ENCODE results near the gene BDKRB2. TPM values are rescaled to one million over a fixed set of nuclear protein-coding genes. Genes with fewer than 3 reads are reported as not detected.

Gene BDKRB2
- total and polyA plus RNA-seq, 9 donors: 0.40 to 3.3 (median 1.9) TPM

DNA sequence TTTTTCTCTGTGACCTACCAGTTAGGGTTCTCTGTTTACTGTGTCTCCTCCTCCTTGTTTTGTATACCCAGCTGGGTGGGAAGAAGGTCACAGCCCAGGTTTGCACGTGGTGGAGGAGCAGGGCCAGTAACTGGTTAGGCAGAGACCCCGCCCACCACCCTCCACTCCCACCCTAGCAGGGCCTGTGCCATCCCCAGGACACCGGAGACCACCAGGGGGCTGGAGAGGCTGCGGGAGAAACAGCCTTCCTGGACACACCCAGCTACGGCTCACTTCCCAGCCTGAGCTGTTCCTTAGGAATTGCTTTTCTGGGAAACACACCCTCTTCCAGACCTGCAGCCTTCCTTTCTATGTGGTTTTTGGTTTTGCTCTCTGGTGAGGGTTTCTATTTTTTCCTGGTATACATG, 21.1 kb downstream of the BDKRB2 start:
- intact Hi-C loops (cut with DNase I): no loop called here
- DNase-seq: no peak
- H3K4me3 ChIP-seq: no peak overlapping the region
- TF ChIP-seq EP300 (IDR thresholded peaks at IDR 0.05): no peak
- TF ChIP-seq, protein P1, sequence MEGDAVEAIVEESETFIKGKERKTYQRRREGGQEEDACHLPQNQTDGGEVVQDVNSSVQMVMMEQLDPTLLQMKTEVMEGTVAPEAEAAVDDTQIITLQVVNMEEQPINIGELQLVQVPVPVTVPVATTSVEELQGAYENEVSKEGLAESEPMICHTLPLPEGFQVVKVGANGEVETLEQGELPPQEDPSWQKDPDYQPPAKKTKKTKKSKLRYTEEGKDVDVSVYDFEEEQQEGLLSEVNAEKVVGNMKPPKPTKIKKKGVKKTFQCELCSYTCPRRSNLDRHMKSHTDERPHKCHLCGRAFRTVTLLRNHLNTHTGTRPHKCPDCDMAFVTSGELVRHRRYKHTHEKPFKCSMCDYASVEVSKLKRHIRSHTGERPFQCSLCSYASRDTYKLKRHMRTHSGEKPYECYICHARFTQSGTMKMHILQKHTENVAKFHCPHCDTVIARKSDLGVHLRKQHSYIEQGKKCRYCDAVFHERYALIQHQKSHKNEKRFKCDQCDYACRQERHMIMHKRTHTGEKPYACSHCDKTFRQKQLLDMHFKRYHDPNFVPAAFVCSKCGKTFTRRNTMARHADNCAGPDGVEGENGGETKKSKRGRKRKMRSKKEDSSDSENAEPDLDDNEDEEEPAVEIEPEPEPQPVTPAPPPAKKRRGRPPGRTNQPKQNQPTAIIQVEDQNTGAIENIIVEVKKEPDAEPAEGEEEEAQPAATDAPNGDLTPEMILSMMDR (IDR thresholded peaks at IDR 0.05): no peak
- TF ChIP-seq POLR2A (IDR thresholded peaks at IDR 0.05): no peak
- no peaks in the 10 kb centered on the region for H3K9me3 ChIP-seq
- no peaks in the 10 kb centered on the region for H3K4me1 ChIP-seq (ENCODE audit: insufficient read depth)
- no peaks in the 10 kb centered on the region for H3K27me3 ChIP-seq
- 23 to 30% (median 27%) methylated on average over 5 of the region's 5 CpGs for WGBS, 3 donors
- H3K36me3 ChIP-seq: no peaks in the 10 kb centered on the region
- H3K27ac ChIP-seq: no peak overlapping the region

DNA sequence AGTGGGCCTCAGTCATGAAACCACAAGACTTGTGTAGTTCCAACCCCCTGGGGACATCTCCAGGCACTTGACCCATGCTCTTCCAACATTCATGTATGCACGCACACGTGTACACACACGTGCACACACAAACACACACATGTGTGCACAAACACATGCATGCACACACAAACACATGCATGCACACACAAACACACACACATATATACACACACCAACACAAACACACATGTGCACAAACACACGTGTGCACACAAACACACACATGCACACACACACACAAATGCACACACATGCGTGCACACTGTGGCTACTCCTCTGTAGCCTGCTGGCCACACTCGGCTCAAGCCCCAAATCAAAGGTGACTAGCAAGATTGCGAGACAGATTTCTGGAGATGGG, 22.8 kb downstream of the BDKRB2 start:
- H3K27ac ChIP-seq: no peak overlapping the region
- H3K36me3 ChIP-seq: no peaks in the 10 kb centered on the region
- TF ChIP-seq EP300 (IDR thresholded peaks at IDR 0.05): no peak
- no peak for TF ChIP-seq POLR2A (IDR thresholded peaks at IDR 0.05)
- TF ChIP-seq, protein P1 (IDR thresholded peaks at IDR 0.05): no peak
- no peak for DNase-seq
- H3K9me3 ChIP-seq: no peaks in the 10 kb centered on the region
- intact Hi-C loops (cut with DNase I): no loop called here
- H3K4me1 ChIP-seq (ENCODE audit: insufficient read depth): no peaks in the 10 kb centered on the region
- 91 to 98% (median 94%) methylated on average over 7 of the region's 7 CpGs for WGBS, 3 donors
- no peaks in the 10 kb centered on the region for H3K27me3 ChIP-seq
- no peak overlapping the region for H3K4me3 ChIP-seq

DNA sequence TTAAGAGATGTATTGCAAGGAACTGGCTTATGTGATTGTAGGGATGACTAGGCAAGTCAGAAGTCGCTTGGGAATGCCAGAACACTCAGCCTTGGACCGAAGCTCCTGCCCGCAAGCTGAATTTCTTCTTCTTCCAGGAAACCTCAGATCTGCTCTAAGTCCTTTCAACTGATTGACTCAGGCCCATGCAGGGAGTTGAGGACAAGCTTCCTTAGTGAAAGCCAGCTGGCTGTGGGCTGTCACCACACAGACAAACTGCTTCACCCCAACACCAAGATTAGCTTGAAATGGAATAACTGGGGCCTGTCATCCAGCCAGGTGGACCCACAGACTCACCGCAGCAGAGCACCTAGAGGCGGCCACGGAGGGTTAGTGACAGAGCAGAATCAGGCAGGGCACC, 24.7 kb downstream of the BDKRB2 start:
- H3K4me1 ChIP-seq (ENCODE audit: insufficient read depth): no peaks in the 10 kb centered on the region
- no peak for DNase-seq
- 91 to 98% (median 96%) methylated on average over 6 of the region's 6 CpGs for WGBS, 3 donors
- no peak overlapping the region for H3K4me3 ChIP-seq
- intact Hi-C loops (cut with DNase I): no loop called here
- no peaks in the 10 kb centered on the region for H3K9me3 ChIP-seq
- no peaks in the 10 kb centered on the region for H3K27me3 ChIP-seq
- TF ChIP-seq EP300 (IDR thresholded peaks at IDR 0.05) (no peak), POLR2A (IDR thresholded peaks at IDR 0.05) (no peak)
- TF ChIP-seq, protein P1 (IDR thresholded peaks at IDR 0.05): no peak
- no peaks in the 10 kb centered on the region for H3K36me3 ChIP-seq
- no peak overlapping the region for H3K27ac ChIP-seq

DNA sequence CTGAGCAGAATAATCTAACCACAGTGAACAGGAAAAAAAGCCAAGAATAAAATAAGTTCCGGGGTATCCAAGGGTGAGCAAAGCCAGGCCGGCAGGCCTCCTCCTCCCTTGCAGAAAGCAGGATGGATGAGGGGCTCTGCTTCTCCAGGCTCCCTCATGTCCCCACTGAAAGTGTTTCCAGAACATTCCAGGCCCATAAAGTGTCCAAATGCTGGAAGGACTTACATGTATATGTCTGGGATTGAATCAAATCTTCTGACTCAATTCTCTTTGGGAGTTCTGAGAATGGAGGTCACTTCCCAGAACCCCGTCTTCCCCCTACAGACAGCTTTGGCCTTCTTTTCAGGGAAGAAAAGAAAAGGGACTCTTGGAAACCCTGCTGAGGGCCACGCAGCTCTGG, 26.4 kb downstream of the BDKRB2 start:
- H3K27ac ChIP-seq: no peak overlapping the region
- no peak for TF ChIP-seq EP300 (IDR thresholded peaks at IDR 0.05)
- H3K36me3 ChIP-seq: no peaks in the 10 kb centered on the region
- H3K9me3 ChIP-seq: no peaks in the 10 kb centered on the region
- no peak for DNase-seq
- no peaks in the 10 kb centered on the region for H3K27me3 ChIP-seq
- no peak overlapping the region for H3K4me3 ChIP-seq
- WGBS, 3 donors: 65 to 74% (median 70%) methylated on average over 4 of the region's 4 CpGs
- H3K4me1 ChIP-seq (ENCODE audit: insufficient read depth): no peaks in the 10 kb centered on the region
- intact Hi-C loops (cut with DNase I): no loop called here

DNA sequence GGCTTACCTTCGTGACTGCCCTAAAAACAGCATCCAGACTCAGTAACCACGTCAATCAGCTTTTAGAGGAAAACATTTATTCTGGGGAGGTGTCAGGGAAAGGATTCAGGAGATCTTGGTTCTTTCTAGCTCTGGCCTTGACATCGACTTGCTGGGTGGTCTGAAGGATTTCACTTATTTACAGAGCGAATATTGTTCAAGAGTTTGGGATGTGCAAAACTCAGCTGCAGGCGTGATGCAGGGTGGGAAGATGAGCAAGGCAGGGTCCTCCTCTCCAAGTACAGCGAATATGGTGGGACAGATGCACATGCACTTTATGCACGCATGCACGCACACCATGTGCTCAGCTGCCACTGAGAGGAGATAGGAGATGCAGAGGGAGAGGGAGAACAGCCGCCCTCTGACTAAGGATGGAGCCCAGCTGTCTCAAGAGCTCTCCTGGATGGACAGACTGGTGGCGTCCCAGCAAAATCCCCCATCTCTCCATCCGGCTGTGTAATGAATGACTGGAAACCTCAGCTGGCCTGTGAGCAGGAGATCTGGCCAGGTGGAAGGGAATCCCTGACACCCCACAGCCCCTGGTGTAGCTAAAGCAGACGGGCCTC, 27.0 kb downstream of the BDKRB2 start:
- H3K36me3 ChIP-seq: no peaks in the 10 kb centered on the region
- no peak overlapping the region for H3K4me3 ChIP-seq
- no peaks in the 10 kb centered on the region for H3K27me3 ChIP-seq
- whole genome bisulfite sequencing, 3 donors: 31 to 48% (median 32%) methylated on average over 12 of the region's 12 CpGs
- no peak for TF ChIP-seq POLR2A (IDR thresholded peaks at IDR 0.05)
- TF ChIP-seq EP300 (IDR thresholded peaks at IDR 0.05): no peak
- H3K4me1 ChIP-seq (ENCODE audit: insufficient read depth): no peaks in the 10 kb centered on the region
- H3K9me3 ChIP-seq: no peaks in the 10 kb centered on the region
- intact Hi-C loops (cut with DNase I): no loop called here
- H3K27ac ChIP-seq: no peak overlapping the region
- DNase-seq: no peak

All from ovary (tissue), 9 donors.